ENCODE measurements around the gene UGT2A2.

Gene UGT2A2

DNA sequence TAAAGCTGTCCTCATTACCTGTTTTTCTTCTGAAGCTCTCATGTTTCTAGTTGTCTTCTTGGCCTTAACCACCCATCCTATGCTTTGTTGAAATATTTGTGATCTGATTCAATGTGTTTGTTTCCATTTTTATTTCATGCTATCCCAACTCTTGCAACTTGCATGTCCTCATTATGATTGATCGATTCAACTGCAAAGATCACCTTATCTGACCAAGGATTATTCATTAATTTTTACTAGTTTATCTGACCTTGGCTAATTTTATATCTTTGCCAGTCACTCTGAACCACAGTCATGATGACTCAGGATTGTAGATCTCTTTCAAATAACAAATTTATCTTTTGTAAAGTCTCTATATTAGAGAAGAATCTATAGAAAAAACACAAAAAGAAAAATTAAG lies 70.7 kb downstream of the UGT2A2 start:
- no peak for DNase-seq

DNA sequence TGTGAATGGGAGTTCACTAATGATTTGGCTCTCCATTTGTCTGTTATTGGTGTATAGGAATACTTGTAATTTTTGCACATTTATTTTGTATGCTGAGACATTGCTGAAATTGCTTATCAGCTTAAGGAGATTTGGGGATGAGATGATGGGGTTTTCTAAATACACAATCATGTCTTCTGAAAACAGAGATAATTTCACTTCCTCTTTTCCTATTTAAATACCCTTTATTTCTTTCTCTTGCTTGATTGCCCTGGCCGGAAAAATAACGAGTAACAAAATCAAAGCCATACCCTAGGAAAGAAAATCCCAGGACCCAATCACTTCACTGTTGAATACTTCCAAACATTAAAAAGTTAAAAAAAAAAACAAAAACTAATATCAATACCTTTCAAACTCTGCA lies 76.0 kb downstream of the UGT2A2 start:
- no peak for DNase-seq

DNA sequence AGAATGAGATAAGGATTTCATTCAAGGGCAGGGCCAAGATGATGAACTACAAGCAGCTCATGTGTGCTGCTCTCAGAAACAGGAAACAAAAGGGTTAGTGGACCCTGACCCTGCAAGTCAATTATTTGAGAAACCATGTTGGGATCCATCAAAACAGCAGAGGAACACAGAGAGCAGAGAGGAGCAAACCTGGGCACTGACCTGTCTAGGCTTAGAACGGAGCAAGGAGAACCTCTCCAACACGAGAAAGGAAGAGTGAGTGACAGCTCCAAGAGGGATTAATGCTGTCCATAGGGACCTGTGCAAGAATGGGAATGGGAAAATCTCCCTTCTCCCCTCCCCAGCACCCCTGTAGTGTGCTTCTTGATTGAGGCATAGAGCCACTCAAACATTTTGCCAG lies 89.8 kb downstream of the UGT2A2 start:
- DNase-seq, result no peak

DNA sequence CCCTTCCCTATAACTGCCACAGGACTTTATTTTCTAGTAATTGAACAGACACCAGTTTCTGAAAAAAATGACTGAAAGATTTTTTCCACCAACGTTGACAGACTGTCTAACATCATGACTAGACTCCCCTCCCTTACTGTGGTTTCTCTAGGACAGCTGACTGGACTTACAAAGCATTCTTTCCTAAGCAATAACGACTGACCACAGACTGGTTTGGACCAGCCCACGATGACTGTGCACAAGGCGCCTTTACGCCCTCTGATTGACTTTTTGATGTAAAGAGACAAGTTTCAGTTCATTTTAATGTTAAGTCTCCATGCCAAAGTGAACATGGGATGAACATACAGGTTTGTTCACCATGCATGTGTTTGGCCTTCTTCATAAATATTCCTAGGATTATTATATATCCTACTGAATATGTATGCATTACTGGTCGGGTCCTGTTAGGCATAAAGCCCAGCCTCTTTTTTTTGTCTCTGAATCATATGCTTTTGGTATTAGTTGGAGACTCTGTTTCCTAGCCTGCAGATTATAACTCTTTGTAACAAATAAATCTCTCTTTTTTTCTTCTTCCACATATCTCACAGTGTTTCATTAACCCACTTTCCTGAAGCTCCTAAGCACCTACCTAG lies 93.2 kb downstream of the UGT2A2 start:
- no peak for DNase-seq
